ENCODE results near the gene GARRE1.
"Not testable (repeated sequence)": the region's sequence is repeated elsewhere in the genome, so short reads cannot be mapped to it uniquely, and the experiment has no call there.

The GARRE1 gene

GRCh38 chr19:34260771-34261173, 6.4 kb downstream of the GARRE1 start:
- no peak for DNase-seq

GRCh38 chr19:34261334-34262109, 7.2 kb downstream of the GARRE1 start:
- no peak for DNase-seq

GRCh38 chr19:34263745-34264237, 9.4 kb downstream of the GARRE1 start:
- no peak for DNase-seq

GRCh38 chr19:34265221-34265650, 10.9 kb downstream of the GARRE1 start:
- no peak for DNase-seq

- no peak for DNase-seq
These were observed 14.7 kb downstream of the GARRE1 start for GRCh38 chr19:34269081-34269480.

GRCh38 chr19:34269489-34269888, 15.1 kb downstream of the GARRE1 start:
- no peak for DNase-seq

- DNase-seq = no peak
These were observed 15.7 kb downstream of the GARRE1 start for GRCh38 chr19:34269968-34270621.

GRCh38 chr19:34273121-34273520, 18.8 kb downstream of the GARRE1 start:
- no peak for DNase-seq

GRCh38 chr19:34274284-34274826, 20.0 kb downstream of the GARRE1 start:
- no peak for DNase-seq

GRCh38 chr19:34274827-34275625, 20.7 kb downstream of the GARRE1 start:
- no peak for DNase-seq

GRCh38 chr19:34275705-34276104, 21.4 kb downstream of the GARRE1 start:
- DNase-seq = no peak

GRCh38 chr19:34276614-34277013, 22.3 kb downstream of the GARRE1 start:
- DNase-seq = no peak

- DNase-seq = no peak
These were observed 22.9 kb downstream of the GARRE1 start for GRCh38 chr19:34277244-34277643.

GRCh38 chr19:34278783-34279182, 24.4 kb downstream of the GARRE1 start:
- no peak for DNase-seq

GRCh38 chr19:34281444-34281843, 27.1 kb downstream of the GARRE1 start:
- not testable (repeated sequence) for DNase-seq

- DNase-seq = no peak
These were observed 28.5 kb downstream of the GARRE1 start for GRCh38 chr19:34282611-34283519.

- no peak for DNase-seq
These were observed 30.2 kb downstream of the GARRE1 start for GRCh38 chr19:34284505-34284904.

GRCh38 chr19:34287662-34288140, 33.3 kb downstream of the GARRE1 start:
- no peak for DNase-seq

- DNase-seq = no peak
These were observed 34.0 kb downstream of the GARRE1 start for GRCh38 chr19:34288381-34288780.

- DNase-seq = no peak
These were observed 36.9 kb downstream of the GARRE1 start for GRCh38 chr19:34291235-34291634.

GRCh38 chr19:34295103-34295502, 40.7 kb downstream of the GARRE1 start:
- DNase-seq = no peak

All from 8988T (cell line).